ENCODE measurements around the gene NOXA1.

The NOXA1 gene

DNA sequence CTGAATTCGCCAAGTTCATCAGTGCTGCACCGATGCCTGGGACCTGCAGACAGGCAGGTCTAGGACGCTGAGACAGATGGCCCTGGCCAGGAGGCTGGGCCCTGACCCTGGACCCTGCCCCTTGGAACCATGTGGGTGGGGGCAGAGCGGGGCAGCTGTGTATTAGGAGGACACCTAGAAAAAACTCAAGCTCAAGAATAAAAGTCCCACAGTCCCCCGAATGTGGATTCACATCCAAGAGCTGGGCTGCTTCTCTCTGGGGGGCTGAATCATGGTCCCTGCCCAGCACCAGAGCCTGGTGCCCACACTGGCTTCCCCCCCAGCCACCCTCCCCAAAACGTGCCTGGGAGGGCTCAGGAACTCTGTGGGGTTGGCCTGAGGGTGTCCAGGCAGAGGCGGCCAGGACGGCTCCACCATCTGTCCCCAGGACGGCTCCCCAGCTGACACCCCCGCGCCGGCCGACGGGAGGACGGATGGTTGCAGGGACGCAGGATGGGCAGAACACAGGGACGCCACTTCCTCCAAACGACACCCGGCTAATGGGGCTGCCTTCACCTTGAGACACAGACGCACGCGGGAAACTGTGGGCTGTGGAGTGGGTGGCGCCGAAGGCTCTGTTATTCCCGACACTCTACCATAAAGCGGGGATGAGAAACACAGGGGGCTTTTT, 35.2 kb upstream of the NOXA1 start:
- DNase-seq: no peak

DNA sequence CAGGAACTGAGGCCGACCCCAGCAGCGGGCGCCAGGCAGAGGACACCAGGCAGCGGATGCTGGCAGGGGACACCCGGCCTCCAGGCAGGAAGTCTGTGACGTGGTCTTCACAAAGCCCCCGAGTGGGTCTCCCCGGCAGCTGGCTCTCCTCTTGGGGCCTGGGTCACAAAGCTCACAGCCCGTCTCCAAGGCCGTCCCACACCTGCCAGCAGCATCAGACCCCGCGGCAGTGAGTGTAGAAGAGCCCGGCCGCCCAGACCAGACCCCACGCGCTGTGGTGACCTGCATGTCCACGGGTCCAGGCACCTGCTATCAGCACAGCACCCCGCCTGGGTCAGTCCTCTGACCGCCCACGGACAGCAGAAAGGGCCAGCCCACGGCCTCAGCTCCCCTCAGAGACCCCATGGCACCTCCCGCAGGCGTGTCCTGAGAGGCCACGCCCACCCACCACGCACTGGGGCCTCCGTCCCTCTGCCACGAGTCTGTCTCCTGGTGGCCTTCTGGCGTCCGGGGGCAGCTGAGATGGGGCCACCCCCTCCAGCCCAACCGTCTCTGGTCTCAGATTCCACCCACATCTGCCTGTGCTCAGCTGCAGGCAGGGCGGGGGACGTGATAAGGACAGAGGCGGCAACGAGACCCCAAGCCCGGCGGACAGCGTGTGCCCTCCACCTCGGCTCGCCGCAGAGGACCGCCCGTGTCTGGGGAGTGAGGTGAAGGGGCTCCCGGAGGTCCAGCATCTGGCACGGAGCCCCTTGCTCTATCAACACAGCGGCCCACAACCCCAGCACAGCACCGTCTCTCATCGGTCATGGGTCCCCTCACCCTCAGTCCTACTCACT, 34.4 kb upstream of the NOXA1 start:
- DNase-seq: no peak

DNA sequence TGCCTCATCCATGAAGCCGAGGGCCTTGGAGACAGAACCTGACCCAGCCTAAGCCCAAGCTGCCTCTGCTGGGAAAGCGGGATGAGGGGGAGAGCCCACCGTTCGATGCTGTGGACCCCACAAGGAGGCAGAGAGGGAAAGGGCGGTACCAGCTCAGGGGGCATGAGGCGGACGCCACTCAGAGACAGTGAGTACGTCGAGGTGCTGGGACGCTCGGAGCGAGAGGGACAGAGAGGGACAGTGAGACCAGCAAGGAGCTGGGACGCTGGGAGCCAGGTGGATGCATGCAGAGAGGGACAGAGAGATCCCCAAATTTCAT, 33.8 kb upstream of the NOXA1 start:
- DNase-seq: no peak

DNA sequence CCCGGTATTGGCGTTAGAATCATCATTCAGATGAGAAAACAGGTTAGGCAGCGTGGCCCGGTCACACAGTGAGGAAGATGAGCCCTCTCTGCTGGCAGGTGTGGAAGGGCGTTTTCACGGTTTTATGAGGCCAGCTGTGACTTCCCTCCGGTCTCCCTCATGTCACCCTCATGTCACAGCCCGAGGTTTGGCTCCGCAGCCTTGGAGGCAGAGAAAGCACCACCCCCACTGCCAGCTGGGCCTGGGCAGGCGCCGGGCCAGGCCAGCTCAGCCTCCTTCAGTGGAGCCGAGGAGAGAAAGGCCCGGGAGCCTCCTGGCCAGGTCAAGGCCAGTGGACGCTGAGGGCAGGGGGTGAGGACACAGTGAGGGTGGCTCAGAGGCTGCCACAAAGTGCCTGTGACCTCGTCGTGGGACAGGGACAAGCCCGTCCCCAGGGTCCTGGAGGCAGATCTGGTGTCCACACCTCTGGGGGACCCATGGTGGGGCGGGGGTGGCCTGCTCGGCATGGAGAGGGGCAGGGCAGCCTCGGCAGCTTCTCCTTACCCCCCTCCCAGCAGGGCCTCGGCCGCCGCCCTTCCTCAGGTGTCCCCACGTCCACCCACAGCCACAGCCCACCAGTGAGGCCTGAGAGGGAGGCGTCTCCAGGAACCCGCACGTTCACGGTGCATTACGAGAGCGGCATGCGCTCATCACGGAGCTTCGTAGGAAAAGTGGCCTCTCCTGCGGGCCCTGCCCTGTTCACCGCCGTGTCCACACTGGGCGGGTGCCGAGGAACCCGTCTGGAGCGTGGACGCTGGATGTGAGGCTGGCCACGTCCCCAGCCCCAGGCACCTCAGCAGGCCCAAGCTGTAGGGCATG, 32.4 kb upstream of the NOXA1 start:
- no peak for DNase-seq

DNA sequence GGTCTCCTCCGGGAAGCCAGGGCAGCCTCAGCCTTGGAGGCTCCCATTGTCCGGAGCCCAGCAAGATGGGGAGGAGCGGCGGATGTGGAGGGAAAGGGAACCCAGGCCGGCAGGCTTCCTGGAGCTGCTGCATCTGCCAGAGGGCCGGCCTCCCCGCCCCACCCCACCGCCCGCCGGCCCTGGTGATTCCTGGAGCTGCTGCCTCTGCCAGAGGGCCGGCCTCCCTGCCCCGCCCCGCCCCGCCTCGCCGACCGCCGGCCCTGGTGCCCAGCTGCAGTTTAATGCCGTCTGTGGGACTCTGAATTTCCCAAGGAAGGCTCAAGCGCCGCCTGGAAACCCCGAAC, 31.8 kb upstream of the NOXA1 start:
- DNase-seq: no peak

DNA sequence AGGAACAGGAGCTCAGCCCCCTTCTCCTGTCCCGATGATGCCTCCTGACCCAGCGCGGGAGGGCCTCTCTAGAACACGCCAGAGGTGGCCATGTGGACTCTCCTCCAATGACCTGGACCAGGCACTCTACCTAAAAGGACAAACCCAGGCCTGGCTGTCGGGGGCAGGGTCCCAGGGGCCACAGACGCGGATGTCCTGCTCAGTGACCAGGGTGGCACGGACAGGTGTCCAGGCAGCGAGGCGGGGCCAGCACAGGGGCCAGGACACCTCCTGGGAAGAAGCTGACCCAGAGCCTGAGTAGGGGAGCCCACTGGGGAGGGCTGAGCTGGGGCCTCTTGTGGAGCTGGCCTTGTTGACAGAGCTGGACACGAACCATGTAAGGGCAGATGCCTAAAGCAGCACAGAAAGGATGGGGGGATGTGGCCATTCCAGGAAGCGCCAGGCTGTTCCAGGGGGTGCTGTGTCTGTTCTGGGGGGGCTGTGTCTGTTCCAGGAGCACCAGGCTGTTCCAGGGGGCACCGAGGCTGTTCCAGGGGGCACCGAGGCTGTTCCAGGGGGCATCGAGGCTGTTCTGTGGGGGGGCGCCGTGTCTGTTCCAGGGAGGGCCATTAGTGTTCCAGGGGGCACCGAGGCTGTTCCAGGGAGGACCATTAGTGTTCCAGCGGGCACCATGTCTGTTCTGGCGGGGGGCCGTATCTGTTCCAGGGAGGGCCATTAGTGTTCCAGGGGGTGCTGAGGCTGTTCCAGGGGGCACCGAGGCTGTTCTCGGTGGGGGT, 30.8 kb upstream of the NOXA1 start:
- DNase-seq: no peak

DNA sequence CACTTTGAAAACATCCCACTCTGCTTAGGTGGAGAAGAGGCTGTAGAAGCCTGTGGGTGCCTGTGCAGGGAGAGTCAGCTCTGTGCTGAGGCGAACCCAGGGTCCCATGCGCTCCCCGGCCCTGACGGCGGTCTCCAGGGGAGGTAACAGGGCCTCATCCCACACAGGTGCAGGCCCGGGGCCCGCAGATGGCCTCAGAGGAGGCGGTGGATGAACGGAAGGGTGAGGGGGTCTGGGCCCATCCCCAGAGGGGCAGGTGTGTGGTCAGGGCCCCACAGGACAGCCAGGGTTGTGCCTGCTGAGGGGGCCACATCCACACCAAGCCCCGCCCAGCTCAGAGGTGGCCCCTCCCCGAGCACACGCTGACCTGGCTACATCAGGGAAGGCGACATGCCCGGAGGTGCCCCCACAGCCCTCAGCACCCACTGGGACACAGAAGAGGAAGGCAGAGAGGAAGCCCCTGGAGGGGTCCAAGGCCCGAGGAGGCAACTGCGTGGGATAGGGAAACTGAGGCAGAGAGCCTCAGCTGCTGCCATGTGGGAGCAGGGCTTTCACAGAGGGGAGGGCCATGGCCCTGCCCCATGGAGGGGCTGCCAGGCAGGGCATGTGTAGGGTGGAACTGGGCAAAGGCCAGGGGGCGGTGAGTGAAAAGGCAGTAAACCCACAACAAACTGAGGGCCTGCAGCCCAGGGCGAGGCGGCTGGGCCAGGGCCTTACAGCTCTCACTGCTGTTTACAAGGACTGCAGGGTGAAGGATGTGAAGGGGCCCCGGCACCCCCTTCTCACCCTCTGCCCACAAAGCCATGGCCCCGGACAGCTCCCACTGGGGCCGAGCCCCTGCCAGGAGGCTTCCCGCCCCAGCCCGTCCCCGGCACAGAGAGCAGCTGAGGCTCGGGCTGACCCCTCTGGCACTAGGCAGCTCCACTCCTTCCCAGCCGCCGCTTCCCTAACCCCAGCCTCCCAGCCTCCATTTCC, 29.7 kb upstream of the NOXA1 start:
- DNase-seq: no peak

DNA sequence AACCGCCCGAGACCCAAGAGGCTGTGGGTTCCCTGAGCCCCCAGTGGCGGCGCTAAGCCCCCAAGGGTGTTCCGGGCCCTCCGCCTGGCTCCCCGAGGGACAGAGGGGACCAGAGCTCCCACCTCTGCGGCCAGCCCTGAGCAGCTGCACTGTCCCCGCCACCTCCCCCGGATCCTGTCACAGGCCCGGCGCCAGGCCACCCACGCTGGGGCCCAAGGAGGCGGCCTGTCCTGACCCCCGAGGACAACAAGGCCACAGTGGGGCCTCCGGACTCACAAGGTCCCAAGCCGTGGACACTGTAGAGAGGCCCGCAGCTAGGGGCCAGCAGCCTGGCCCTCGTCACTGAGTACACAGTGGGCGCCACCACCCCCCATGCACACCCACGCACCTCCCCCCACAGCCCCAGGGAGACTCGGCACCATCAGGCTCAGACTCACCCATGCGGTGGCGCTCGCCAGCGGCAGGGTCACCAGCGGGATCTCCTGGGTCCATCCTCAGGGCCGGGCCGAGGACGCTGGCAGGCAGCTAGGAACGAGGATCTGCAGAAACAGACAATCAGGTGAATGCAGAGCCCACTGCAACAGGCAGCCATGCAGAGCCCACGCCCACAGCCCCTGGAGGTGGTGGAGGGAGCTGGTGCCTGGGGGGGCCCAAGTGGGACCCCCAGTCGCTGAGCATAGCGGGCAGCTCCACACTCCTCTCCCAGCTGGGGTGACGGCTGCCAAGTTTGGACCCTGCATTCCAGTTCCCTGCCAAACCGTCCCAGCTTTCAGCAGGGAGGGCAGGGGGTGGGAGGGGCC, 28.1 kb upstream of the NOXA1 start:
- no peak for DNase-seq

DNA sequence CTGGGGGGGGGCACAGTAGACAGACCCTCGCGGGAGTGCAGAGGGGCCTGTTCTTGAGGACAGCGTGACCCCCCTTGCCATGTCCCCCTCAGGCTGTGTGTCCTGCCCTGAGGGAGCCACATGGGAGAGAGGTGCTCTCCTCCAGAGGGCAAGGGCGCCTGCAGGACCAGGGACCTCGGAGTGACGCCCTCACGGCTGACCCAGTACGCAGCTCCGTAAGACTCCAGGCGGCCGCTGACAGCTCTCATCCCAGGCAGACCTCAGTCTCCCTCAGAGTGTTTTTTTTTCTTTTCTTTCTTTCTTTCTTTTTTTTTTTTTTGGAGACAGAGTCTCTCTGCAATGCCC, 27.6 kb upstream of the NOXA1 start:
- no peak for DNase-seq

DNA sequence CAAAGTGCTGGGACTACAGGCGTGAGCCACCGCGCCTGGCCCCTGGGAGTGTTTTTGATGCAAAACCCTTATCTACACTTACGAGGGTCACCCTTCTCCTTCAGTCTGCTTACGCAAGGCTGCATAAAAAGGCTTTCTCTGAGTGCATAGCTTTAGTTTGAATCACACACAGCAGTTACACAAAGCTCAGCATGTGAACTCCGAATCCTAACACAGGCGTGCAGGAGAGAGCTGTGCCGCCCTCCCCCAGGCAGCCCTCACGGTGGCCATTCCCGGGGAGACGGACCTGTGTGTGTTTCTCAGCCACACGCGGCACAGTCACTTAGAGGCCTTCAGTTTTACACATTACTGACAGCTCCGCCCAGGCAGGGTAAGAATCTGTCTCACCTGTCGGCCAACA, 27.0 kb upstream of the NOXA1 start:
- no peak for DNase-seq

DNA sequence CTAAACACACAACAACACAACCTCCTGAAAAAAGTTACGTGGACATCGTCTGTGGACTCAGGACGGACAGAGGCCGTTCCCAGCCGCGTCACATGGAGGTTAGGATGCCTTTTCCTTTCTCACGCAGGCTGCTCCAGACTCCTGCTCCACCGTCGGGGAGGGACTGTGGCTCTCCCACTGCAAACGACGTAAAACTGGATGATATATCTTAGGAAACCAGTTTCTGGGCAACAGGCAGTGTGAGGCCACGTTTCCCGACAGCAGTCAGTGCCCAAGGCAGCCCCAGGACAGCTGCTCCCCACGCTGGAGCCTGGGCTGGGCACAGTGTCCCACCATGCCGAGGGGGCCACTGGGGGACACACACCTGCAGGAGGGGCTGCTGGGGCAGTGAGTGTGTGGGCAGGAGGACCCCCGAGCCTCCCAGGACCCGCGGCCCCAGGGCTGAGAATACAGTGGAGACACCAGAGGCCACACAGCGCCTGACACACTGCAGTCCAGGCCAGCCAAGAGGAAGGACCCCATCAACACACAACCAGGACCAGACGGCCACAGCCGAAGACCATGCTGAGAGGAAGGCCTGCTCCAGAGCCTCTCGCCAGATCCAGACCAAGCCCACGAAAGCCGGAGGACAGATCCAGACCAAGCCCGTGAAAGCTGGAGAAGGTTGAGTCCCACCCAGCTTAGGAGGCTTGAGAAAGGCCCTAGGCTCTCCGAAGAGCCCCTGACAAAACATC, 26.4 kb upstream of the NOXA1 start:
- no peak for DNase-seq

DNA sequence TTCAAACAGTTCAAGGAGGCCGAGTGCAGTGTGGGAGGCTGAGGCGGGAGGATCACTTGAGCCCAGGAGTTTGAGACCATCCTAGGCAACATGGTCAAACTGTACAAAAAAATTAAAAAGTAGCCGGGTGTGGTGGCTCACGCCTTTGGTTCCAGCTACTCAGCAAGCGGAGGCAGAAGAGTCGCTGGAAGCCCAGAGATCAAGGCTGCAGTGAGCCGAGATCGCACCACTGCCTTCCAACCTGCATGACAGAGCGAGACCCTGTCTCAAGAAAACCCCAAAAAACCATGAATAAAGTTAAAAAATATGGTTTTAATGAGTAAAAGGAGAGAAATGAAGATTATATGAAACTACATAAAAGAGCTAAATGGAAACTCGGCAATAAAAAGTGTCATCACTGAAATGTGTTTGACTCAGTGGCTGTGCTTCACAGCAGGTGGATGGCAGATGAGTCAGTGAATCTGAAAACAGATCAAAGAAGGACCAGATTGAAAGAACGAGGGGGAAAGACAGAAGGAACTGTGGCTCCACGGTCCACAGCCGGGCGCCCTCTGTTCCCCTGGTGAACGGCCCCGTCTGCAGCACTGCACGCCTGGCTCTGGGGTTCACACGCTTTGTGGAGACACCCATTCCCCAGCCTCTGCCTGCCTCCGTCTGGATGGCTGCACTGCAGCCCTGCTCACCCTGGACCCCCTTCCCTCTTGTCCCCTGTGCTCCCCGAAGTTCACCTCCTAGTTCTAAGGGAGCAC, 25.3 kb upstream of the NOXA1 start:
- no peak for DNase-seq

DNA sequence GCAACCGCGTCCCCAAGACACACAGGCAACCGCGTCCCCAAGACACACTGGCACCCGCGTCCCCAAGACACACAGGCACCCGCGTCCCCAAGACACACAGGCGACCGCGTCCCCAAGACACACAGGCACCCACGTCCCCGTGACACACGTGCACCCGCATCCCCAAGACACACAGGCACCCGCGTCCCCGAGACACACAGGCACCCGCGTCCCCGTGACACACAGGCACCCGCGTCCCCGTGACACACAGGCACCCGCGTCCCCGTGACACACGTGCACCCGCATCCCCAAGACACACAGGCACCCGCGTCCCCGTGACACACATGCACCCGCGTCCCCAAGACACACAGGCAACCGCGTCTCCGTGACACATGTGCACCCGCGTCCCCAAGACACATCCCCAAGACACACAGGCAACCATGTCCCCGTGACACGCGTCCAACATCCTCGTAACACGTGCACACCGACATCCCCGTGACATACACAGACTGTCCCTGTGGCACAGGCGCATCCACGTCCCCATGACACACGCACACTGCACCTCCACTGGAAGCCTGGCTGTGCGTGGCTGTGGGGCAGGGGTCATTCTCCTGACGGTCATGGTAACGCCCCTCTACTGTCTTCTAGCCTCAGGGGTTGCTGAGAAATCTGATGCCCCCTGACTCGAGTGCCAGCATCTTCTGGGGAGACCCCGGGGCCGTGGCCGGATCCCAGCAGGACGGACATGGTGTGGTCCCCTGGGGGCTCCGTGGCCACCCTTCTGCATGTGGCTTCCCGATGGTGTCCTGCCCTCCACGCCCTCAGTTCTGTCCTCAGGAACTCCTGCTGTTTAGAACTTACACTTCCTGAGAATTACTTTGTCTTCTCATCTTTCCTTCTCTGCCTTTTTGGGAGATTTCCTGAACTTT, 24.4 kb upstream of the NOXA1 start:
- DNase-seq: no peak

DNA sequence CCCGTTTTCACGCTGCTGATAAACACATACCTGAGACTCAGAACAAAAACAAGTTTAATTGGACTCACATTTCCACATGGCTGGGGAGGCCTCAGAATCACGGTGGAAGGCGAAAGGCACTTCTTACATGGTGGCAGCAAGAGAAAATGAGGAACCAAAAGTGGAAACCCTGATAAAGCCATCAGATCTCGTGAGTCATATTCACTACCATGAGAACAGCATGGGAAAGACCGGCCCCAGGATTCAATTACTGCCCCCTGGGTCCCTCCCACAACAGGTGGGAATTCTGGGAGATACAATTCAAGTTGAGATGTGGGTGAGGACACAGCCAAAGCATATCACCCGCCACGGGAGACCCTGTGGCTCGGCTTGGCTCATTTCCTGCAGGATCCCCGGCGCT, 20.4 kb upstream of the NOXA1 start:
- DNase-seq: no peak

DNA sequence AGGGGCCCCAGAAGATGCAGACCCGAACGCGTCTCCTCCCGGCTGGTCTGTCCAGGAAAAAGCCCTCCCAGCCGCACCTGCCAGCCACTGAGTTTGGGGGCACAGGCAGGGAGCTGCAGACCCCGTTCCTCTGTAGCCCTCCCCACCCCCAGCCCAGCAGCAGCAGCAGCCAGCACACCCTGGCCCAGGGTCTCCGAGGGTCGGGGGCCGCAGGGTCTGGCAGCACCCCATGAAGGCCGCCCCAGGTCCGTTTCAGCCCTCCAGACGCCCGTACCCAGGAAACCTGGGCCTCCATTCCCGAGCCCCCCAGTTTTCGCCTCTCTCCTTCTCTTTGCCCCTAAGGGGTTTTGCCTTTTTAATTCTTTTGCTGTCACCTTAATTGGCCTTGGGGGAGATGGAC, 19.9 kb upstream of the NOXA1 start:
- DNase-seq: no peak

DNA sequence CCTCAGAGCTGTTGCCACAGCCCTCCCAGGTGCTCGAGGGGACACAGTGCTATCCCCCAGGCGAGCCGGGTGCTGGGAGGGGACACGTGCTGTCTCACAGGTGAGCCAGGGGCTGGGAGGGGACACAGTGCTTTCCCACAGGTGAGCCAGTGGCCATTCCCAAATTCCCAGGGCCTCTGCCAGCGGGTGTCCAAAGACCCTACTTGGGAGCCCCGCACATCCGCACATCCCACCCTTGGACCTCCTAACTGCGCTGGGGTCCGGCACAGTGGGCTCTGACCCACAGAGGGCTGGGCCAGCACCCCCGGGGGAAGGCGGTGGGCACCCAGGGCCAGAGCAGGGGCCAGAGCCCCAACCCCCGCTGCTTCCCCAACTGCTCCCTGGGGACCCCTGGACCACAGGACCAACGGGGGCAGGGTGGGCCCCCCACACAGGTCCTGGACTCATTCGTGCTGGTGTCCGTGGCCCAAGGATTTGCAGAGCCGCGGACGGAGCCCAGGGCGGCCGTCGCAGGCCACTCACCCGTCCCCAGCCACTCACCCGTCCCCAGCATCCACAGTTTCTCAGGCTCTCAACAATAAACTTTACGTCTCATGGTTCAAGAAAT, 18.1 kb upstream of the NOXA1 start:
- no peak for DNase-seq

DNA sequence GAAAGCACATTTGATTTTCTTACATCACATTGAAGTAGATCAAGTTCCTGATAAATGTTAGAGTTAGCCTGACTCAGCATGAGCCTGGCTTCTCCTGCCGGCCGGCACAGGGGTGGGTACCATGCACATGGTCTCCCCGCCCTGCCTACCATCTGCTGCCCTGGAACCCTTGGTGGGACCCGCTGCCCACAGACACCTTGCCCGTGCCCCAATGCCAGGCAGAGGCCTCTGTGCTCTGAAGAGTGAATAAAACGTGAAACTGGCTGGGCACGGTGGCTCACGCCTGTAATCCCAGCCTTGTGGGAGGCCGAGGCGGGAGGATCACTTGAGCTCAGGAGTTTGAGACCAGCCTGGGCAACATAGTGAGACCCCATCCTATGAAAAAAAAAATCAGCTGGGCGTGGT, 17.5 kb upstream of the NOXA1 start:
- no peak for DNase-seq

DNA sequence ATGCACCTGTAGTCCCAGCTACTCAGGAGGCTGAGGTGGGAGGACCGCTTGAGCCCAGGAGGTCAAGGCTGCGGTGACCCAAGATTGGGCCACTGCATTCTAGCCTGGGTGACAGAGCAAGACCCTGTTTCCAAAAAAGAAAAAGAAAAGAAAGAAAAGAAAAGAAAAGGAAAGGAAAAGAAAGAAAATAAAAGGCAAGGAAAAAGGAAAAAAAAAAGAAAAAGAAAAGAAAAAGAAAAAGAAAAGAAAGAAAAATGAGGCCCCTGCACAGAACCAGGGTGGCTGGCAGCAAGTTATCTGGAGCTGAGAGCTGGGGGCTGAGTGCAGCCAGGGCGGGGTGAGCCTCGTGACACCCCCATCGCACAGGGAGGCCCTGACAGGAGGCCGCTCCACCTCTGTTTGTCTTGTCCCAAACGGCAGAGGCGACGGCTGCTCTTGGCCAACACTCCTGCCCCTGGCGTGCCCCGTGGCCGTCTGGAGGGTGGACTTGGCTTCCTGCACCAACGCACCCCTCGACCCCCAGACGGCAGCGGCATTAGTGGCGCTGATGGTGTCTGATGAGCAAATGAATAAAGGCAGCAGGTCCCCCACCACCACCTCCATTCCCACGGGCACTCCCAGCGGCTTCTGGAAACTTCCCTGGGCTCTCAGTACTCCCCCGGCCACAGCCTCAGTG, 17.0 kb upstream of the NOXA1 start:
- DNase-seq: no peak
